PC-9 (cell line): ENCODE results near the gene JADE3.

Experiments used
- CTCF ChIP-seq: fragments of 200-600 bp; sonication (generic); conservative IDR thresholded peaks from 2 replicates; pipeline ENCODE4 v1.6.1; 2017; ENCODE audit warnings: mixed run types, antibody characterized with exemption, mild to moderate bottlenecking, moderate library complexity
- EZH2 ChIP-seq: fragments of 200-600 bp; sonication (generic); IDR thresholded peaks from 2 replicates; pipeline ENCODE4 v1.8.0; 2017; ENCODE audit warnings: antibody characterized with exemption, low read depth

DNA sequence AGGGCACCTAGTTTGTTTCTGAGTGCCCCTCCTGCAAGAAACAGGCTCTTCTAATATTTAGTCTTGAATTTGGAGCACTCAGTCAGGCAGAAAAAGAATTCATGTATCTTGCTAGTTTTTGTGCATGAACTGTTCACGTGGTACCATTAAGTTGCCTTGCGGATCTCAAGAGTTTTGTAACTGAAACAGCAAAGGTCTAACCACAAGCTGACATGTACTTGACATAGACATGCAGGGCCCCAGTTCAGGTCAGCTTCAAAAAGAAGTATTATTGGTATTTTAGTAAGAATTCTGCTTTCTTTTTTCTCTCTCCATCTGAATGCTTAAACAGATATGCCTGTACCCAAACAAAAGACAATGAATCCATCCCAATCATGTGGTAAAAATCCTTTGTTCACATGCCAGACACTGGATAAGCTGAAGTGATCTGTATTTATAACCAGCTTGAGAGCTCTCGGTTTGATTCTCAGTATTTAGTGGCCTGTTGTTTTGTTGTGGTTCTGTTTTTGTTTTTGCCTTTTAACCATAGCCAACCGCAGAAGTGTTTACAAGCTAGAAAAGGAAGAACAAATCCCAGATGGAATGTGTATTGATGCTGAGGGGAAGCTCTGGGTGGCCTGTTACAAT is 179.0 kb downstream of the JADE3 start:
- TF ChIP-seq EZH2 (no peak), CTCF (no peak)
